ENCODE results near the gene KCNQ4.

DNA sequence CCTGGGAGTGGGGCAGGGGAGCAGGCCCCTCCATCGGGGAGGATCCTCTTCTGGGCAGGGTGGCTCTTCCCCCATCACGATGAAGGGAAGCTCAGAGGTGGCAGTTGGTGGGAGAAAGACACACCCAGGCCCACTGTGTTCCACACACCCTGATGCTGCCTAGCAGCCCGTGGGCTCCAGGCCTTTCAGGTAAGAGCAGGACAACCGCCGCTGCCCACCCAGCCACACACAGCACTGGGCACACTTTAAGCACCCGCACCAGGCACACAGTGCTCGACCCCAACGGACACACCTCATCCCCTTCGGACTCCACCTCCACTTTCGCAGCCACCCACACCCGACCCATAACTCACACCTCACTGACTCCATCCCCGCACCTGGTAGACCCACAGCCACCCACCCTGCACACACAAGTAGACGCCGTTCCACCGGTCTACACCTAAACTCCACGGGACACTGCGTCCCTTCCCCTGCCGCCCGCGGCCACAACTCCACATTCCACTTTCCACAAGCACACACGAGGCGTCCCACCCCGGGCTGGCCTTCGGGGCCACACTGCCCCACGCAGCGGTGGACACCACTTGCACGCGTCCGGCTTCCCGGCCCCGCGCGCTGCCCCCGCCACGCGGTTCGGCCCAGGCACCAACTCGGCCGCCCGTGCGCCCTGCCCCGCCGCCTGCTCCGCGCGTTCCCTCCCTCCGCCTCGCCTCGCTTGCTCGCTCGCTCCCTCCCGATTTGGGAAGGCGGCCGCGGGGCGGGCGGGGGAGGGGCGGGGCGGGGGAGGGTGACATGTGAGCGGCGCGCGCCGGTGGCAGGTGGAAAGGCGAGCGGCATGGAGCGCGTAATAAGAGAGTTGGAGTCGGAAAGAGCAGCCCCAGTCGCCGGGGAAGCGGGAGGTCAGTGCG lies at the start of gene KCNQ4:
- TF ChIP-seq, protein P1, sequence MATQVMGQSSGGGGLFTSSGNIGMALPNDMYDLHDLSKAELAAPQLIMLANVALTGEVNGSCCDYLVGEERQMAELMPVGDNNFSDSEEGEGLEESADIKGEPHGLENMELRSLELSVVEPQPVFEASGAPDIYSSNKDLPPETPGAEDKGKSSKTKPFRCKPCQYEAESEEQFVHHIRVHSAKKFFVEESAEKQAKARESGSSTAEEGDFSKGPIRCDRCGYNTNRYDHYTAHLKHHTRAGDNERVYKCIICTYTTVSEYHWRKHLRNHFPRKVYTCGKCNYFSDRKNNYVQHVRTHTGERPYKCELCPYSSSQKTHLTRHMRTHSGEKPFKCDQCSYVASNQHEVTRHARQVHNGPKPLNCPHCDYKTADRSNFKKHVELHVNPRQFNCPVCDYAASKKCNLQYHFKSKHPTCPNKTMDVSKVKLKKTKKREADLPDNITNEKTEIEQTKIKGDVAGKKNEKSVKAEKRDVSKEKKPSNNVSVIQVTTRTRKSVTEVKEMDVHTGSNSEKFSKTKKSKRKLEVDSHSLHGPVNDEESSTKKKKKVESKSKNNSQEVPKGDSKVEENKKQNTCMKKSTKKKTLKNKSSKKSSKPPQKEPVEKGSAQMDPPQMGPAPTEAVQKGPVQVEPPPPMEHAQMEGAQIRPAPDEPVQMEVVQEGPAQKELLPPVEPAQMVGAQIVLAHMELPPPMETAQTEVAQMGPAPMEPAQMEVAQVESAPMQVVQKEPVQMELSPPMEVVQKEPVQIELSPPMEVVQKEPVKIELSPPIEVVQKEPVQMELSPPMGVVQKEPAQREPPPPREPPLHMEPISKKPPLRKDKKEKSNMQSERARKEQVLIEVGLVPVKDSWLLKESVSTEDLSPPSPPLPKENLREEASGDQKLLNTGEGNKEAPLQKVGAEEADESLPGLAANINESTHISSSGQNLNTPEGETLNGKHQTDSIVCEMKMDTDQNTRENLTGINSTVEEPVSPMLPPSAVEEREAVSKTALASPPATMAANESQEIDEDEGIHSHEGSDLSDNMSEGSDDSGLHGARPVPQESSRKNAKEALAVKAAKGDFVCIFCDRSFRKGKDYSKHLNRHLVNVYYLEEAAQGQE (IDR thresholded peaks at IDR 0.05; ENCODE audit: insufficient replicate concordance, low read depth): no peak
- TF ChIP-seq, protein P2, sequence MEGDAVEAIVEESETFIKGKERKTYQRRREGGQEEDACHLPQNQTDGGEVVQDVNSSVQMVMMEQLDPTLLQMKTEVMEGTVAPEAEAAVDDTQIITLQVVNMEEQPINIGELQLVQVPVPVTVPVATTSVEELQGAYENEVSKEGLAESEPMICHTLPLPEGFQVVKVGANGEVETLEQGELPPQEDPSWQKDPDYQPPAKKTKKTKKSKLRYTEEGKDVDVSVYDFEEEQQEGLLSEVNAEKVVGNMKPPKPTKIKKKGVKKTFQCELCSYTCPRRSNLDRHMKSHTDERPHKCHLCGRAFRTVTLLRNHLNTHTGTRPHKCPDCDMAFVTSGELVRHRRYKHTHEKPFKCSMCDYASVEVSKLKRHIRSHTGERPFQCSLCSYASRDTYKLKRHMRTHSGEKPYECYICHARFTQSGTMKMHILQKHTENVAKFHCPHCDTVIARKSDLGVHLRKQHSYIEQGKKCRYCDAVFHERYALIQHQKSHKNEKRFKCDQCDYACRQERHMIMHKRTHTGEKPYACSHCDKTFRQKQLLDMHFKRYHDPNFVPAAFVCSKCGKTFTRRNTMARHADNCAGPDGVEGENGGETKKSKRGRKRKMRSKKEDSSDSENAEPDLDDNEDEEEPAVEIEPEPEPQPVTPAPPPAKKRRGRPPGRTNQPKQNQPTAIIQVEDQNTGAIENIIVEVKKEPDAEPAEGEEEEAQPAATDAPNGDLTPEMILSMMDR (IDR thresholded peaks at IDR 0.05; ENCODE audit: insufficient read depth, low read length): no peak
